HEK293 (cell line): Measurements from ENCODE around the gene FGD5.

ENCODE experiments used
- CTCF ChIP-seq: fragments of 450-650 bp; formaldehyde crosslinking; IDR thresholded peaks from 2 replicates; pipeline ENCODE4 v1.5.1; 2016; ENCODE audit warnings: missing biosample characterization, missing genetic modification characterization
- HIC1 ChIP-seq: fragments of 450-650 bp; formaldehyde crosslinking; IDR thresholded peaks from 2 replicates; pipeline ENCODE4 v1.5.1; 2016; ENCODE audit warnings: missing biosample characterization, missing genetic modification characterization
- OVOL3 ChIP-seq: fragments of 450-650 bp; formaldehyde crosslinking; IDR thresholded peaks from 2 replicates; pipeline ENCODE4 v1.5.1; 2016; ENCODE audit warnings: missing biosample characterization, missing genetic modification characterization
- REST ChIP-seq: fragments of 450-650 bp; formaldehyde crosslinking; IDR thresholded peaks from 2 replicates; pipeline ENCODE4 v1.5.1; 2016; ENCODE audit warnings: missing biosample characterization, missing genetic modification characterization
- ZBTB21 ChIP-seq: fragments of 450-650 bp; formaldehyde crosslinking; IDR thresholded peaks from 2 replicates; pipeline ENCODE4 v1.5.1; 2017; ENCODE audit warnings: missing biosample characterization, missing genetic modification characterization
- ZNF146 ChIP-seq: fragments of 450-650 bp; formaldehyde crosslinking; IDR thresholded peaks from 2 replicates; pipeline ENCODE4 v1.5.1; 2016; ENCODE audit warnings: missing biosample characterization, missing genetic modification characterization
- ZNF175 ChIP-seq: fragments of 450-650 bp; formaldehyde crosslinking; IDR thresholded peaks from 2 replicates; pipeline ENCODE4 v1.5.1; 2016; ENCODE audit warnings: missing biosample characterization, missing genetic modification characterization
- ZNF274 ChIP-seq, 2 experiments: fragments of 200-500 bp in 1 of 2; fragments of 450-650 bp in 1 of 2; sonication (Bioruptor generic) in 1 of 2; formaldehyde crosslinking in 1 of 2; IDR thresholded peaks; 2 replicates each; pipeline versions ENCODE4 v1.5.1 to v1.6.1; 2014 to 2016; ENCODE audit warnings: borderline replicate concordance in 1 of 2, inconsistent platforms in 1 of 2, low read length in 1 of 2, missing biosample characterization in 1 of 2, missing genetic modification characterization in 1 of 2
- ZNF37A ChIP-seq: fragments of 450-650 bp; IDR thresholded peaks from 2 replicates; pipeline ENCODE4 v1.5.1; 2018; ENCODE audit warnings: missing biosample characterization, missing genetic modification characterization
- ZNF514 ChIP-seq: fragments of 450-650 bp; formaldehyde crosslinking; IDR thresholded peaks from 2 replicates; pipeline ENCODE4 v1.5.1; 2016; ENCODE audit warnings: missing biosample characterization, missing genetic modification characterization
- ZNF561 ChIP-seq: fragments of 450-650 bp; IDR thresholded peaks from 2 replicates; pipeline ENCODE4 v1.5.1; 2018; ENCODE audit warnings: missing biosample characterization, missing genetic modification characterization, borderline replicate concordance
- ZNF629 ChIP-seq: fragments of 450-650 bp; formaldehyde crosslinking; IDR thresholded peaks from 2 replicates; pipeline ENCODE4 v1.5.1; 2017; ENCODE audit warnings: missing biosample characterization, missing genetic modification characterization
- ZNF707 ChIP-seq: fragments of 450-650 bp; formaldehyde crosslinking; IDR thresholded peaks from 2 replicates; pipeline ENCODE4 v1.5.1; 2016; ENCODE audit warnings: missing biosample characterization, missing genetic modification characterization
- ZNF768 ChIP-seq: fragments of 450-650 bp; formaldehyde crosslinking; IDR thresholded peaks from 2 replicates; pipeline ENCODE4 v1.5.1; 2018; ENCODE audit warnings: missing biosample characterization, mild to moderate bottlenecking, missing genetic modification characterization

GRCh38 chr3:14789640-14790285, 29.0 kb upstream of the FGD5 start:
- TF ChIP-seq CTCF (tag by site-specific recombination) (no peak), ZNF146 (tag by site-specific recombination) (no peak), HIC1 (tag by site-specific recombination) (no peak), ZNF37A (no peak), REST (no peak), ZNF561 (tag by site-specific recombination) (no peak), ZBTB21 (tag by site-specific recombination) (no peak), ZNF175 (tag by site-specific recombination) (no peak), ZNF768 (tag by site-specific recombination) (no peak), ZNF707 (tag by site-specific recombination) (no peak), ZNF274 (IDR thresholded peaks at IDR 0.05; ENCODE audit: low read length) (no peak), ZNF274 (tag by site-specific recombination; IDR thresholded peaks at IDR 0.05; ENCODE audit: borderline replicate concordance) (no peak), ZNF514 (tag by site-specific recombination) (no peak), OVOL3 (tag by site-specific recombination) (no peak), ZNF629 (tag by site-specific recombination) (no peak)
